H1 (cell line): ENCODE results near the gene FGF19. TPM values are rescaled to one million over a fixed set of nuclear protein-coding genes. Genes with fewer than 3 reads are reported as not detected.

Experiments used
- HDAC2 ChIP-seq, 2 experiments: fragments of 300-600 bp in 1 of 2; sonication (generic) in 1 of 2; IDR thresholded peaks; 2 replicates each; pipeline ENCODE4 v1.6.1; 2011 to 2012; ENCODE audit warnings: low read depth in 2 of 2, low read length in 2 of 2, mild to moderate bottlenecking in 2 of 2, moderate library complexity in 2 of 2, borderline replicate concordance in 1 of 2, inconsistent platforms in 1 of 2
- RAD21 ChIP-seq, 2 experiments: IDR thresholded peaks in 1 of 2; conservative IDR thresholded peaks in 1 of 2; 2 replicates each; pipeline ENCODE4 v1.6.1; 2011; ENCODE audit warnings: low read depth in 2 of 2, low read length in 2 of 2, improper control_type of control experiment in 1 of 2, inconsistent platforms in 1 of 2, mild to moderate bottlenecking in 1 of 2, moderate library complexity in 1 of 2
- polyA plus RNA-seq, 7 experiments: library from polyadenylated mRNA; depleted of rRNA in 3 of 7; stranded (reverse) in 5 of 7; unstranded in 2 of 7; fragments of >200 nt in 5 of 7; fragments of 200-250 nt in 2 of 7; gene quantifications; 1 replicate in 5 of 7; 2 replicates in 1 of 7; 4 replicates in 1 of 7; pipeline versions ENCODE4 v1.2.1 to v1.2.3, GENCODE V29; 2011 to 2013; ENCODE audit warnings: missing spikeins in 2 of 7, mixed read lengths in 2 of 7
- total RNA-seq: library from RNA; stranded (reverse); fragmentation: NEBNext Ultra II Directional; extraction: Animal tissue kit (Norgen Biotek cat#: 25700); gene quantifications from 2 replicates; pipeline ENCODE4 v1.2.1, GENCODE V29; 2021

FGF19 gene
- total and polyA plus RNA-seq, 2 of the 8 experiments (the other 6 are each of a cell fraction or from before 2014, with no cell fraction given), result 9.6 to 14.8 TPM

DNA sequence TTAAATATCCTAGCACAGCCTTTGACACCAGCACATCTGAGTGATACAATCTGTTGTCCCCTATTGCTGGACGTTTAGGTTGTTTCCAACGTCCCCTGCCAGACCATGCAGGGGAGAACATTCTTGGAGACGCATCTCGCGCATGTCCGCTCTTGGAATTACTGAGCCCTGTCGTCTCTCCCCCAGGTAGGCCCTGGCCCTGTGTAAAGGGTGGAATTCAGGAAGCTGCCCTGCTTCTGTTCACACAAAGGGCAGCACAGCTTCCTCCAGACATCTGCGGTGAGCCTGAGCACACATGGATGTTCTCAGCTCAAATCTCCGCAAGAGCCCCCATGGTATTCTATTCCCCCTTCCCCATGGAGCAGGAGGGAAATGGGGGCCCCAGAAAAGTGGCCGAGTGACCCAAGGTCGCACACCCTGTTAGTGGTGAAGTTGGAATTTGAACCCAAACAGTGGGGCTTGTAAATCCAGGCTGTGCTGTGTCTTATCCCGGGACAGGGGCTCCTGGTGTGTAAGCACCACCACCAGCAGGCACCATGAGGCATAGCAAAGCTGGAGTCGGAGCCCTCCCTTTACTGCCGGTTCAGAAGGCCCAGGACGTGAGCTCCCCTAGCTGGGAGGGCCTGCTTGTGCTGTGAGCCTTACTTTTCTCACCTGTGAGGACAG lies 5.0 kb upstream of the FGF19 start (continued):
- TF ChIP-seq HDAC2 (IDR thresholded peaks at IDR 0.05; ENCODE audit: borderline replicate concordance in 1 of 2, low read depth in 2 of 2, low read length in 2 of 2) (no peak), RAD21 (IDR thresholded peaks at IDR 0.05 in 1 of 2, conservative IDR thresholded peaks at IDR 0.05 in 1 of 2; ENCODE audit: low read depth in 2 of 2, low read length in 2 of 2) (peak; percentile 19 to 50; a peak in 3 of 4 replicates)
